ENCODE results near the gene KIF3B. TPM values are rescaled to one million over a fixed set of nuclear protein-coding genes. Genes with fewer than 3 reads are reported as not detected.
"Not testable (repeated sequence)": the region's sequence is repeated elsewhere in the genome, so short reads cannot be mapped to it uniquely, and the experiment has no call there.

The KIF3B gene
- total RNA-seq = 24.3 and 25.8 TPM in 2 replicates

- peak; percentile 88 to 90 for DNase-seq (ENCODE audit: low read depth in 2 of 2)
Observed at GRCh38 chr20:32277361-32278198, at the start of gene KIF3B. TSS of gene KIF3B (plus strand) at chr20:32277651. CDS start at chr20:32309778, 32,127 bp downstream.

GRCh38 chr20:32227744-32228688 lies 49.4 kb upstream of the KIF3B start:
- DNase-seq (ENCODE audit: low read depth in 2 of 2) = peak in 1 of 2 donors; percentile 38

- DNase-seq (ENCODE audit: low read depth in 2 of 2) = no peak
Observed at GRCh38 chr20:32229251-32229747, 48.2 kb upstream of the KIF3B start.

GRCh38 chr20:32230707-32231106 lies 46.7 kb upstream of the KIF3B start:
- no peak for DNase-seq (ENCODE audit: low read depth in 2 of 2)

GRCh38 chr20:32231245-32231644 lies 46.2 kb upstream of the KIF3B start:
- no peak for DNase-seq (ENCODE audit: low read depth in 2 of 2)

- peak; percentile 16 to 37 for DNase-seq (ENCODE audit: low read depth in 2 of 2)
Observed at GRCh38 chr20:32231847-32232246, 45.6 kb upstream of the KIF3B start.

- DNase-seq (ENCODE audit: low read depth in 2 of 2) = no peak
Observed at GRCh38 chr20:32232326-32232886, 45.0 kb upstream of the KIF3B start.

- DNase-seq (ENCODE audit: low read depth in 2 of 2) = no peak
Observed at GRCh38 chr20:32233286-32233685, 44.2 kb upstream of the KIF3B start.

- DNase-seq (ENCODE audit: low read depth in 2 of 2) = no peak
Observed at GRCh38 chr20:32234135-32234808, 43.2 kb upstream of the KIF3B start.

GRCh38 chr20:32235331-32236047 lies 42.0 kb upstream of the KIF3B start:
- DNase-seq (ENCODE audit: low read depth in 2 of 2) = no peak

GRCh38 chr20:32236048-32236533 lies 41.4 kb upstream of the KIF3B start:
- DNase-seq (ENCODE audit: low read depth in 2 of 2) = no peak

- no peak for DNase-seq (ENCODE audit: low read depth in 2 of 2)
Observed at GRCh38 chr20:32236819-32237218, 40.6 kb upstream of the KIF3B start.

GRCh38 chr20:32237419-32237818 lies 40.0 kb upstream of the KIF3B start:
- DNase-seq (ENCODE audit: low read depth in 2 of 2) = no peak

- DNase-seq (ENCODE audit: low read depth in 2 of 2) = no peak
Observed at GRCh38 chr20:32238483-32239425, 38.7 kb upstream of the KIF3B start.

- no peak for DNase-seq (ENCODE audit: low read depth in 2 of 2)
Observed at GRCh38 chr20:32240205-32240604, 37.2 kb upstream of the KIF3B start.

GRCh38 chr20:32241807-32242206 lies 35.6 kb upstream of the KIF3B start:
- no peak for DNase-seq (ENCODE audit: low read depth in 2 of 2)

- no peak for DNase-seq (ENCODE audit: low read depth in 2 of 2)
Observed at GRCh38 chr20:32244150-32244823, 33.2 kb upstream of the KIF3B start.

GRCh38 chr20:32244959-32245358 lies 32.5 kb upstream of the KIF3B start:
- no peak for DNase-seq (ENCODE audit: low read depth in 2 of 2)

- not testable (repeated sequence) for DNase-seq (ENCODE audit: low read depth in 2 of 2)
Observed at GRCh38 chr20:32246208-32246607, 31.2 kb upstream of the KIF3B start.

Data from dermis microvascular lymphatic vessel endothelial cell (primary cell).